ENCODE results near the gene PKD2L2.
"Not testable (repeated sequence)": the region's sequence is repeated elsewhere in the genome, so short reads cannot be mapped to it uniquely, and the experiment has no call there.

Gene PKD2L2

DNA sequence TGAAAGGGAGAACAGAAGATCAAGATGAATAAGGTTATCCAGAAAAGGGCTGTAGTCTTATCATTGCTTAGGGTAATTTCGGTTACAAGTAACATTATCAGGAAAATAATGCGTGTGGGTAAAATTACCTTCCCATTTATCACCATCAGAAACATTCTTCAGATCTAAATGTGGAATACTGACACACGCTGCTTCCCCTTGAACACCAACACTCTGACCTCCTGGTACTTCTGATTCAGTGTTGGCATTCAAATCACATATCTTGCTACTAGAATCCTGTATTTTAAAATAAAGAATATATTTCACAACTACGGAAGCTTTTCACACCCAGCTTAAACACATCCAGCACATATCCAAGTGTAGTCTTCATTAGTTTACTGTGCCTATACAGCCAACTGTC lies 70.2 kb downstream of the PKD2L2 start:
- H3K9ac ChIP-seq (ENCODE audit: low read length in 2 of 2) = no peak overlapping the region
- peaks cover 0 to 5% of the 10 kb centered on the region in 2 donors for H3K36me3 ChIP-seq (ENCODE audit: control insufficient read depth in 2 of 2, insufficient read depth in 2 of 2, low read length in 2 of 2)
- H3K4me1 ChIP-seq (ENCODE audit: control insufficient read depth, insufficient read depth, low read length) = peaks cover 6% of the 10 kb centered on the region
- H3K9me3 ChIP-seq (ENCODE audit: control insufficient read depth in 2 of 2, low read length in 2 of 2) = no peaks in the 10 kb centered on the region
- H3K27me3 ChIP-seq (ENCODE audit: control insufficient read depth in 1 of 2, insufficient read depth in 2 of 2, low read length in 2 of 2) = no peaks in the 10 kb centered on the region
- H3K4me3 ChIP-seq (ENCODE audit: low read length in 2 of 2) = no peak overlapping the region
- H3K27ac ChIP-seq (ENCODE audit: low read length) = no peak overlapping the region

DNA sequence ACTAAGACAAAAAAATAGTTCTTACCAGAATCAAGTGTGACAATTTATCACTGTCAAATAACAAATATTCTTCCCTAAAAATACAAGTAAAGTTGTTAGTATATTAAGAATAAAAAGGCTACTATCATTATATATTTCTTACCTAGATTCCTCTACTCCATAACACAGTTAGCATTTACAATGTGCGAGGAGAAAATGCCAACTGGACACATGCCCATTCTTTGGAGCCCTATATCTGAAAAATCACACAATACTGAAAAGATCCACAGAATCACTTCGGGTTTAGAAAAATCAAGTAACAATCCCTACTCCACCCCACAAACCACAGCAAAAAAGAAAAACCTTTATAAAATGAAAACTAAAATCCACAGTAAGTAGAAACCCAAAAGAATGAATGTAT lies 70.9 kb downstream of the PKD2L2 start:
- no peaks in the 10 kb centered on the region for H3K27me3 ChIP-seq (ENCODE audit: control insufficient read depth in 1 of 2, insufficient read depth in 2 of 2, low read length in 2 of 2)
- H3K36me3 ChIP-seq (ENCODE audit: control insufficient read depth in 2 of 2, insufficient read depth in 2 of 2, low read length in 2 of 2) = peaks cover 0 to 5% of the 10 kb centered on the region in 2 donors
- H3K4me1 ChIP-seq (ENCODE audit: control insufficient read depth, insufficient read depth, low read length) = peaks cover 6% of the 10 kb centered on the region
- H3K9me3 ChIP-seq (ENCODE audit: control insufficient read depth in 2 of 2, low read length in 2 of 2) = no peaks in the 10 kb centered on the region
- no peak overlapping the region for H3K4me3 ChIP-seq (ENCODE audit: low read length in 2 of 2)
- no peak overlapping the region for H3K27ac ChIP-seq (ENCODE audit: low read length)
- H3K9ac ChIP-seq (ENCODE audit: low read length in 2 of 2) = no peak overlapping the region

DNA sequence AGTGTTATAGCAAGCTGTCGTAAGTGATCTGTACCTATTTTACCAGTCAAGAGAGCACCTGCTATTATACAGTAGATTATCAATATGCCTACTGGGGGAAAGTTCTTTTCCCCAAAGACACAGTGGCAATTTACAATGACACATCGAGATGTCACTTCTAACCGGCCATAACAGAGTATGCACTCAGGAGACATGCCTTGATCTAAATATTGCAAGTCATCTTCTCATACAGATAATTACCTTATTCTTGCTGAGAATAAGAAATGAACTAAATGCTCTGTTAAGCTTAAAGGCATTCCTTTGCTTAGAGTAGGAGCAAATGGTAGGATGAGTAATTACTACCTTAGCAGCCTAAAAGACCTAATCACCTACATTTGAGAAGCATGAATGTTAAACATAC lies 71.6 kb downstream of the PKD2L2 start:
- Histone ChIP-seq H3K27ac (ENCODE audit: low read length) (no peak overlapping the region), H3K9ac (ENCODE audit: low read length in 2 of 2) (no peak overlapping the region), H3K4me1 (ENCODE audit: control insufficient read depth, insufficient read depth, low read length) (peaks cover 6% of the 10 kb centered on the region), H3K36me3 (ENCODE audit: control insufficient read depth in 2 of 2, insufficient read depth in 2 of 2, low read length in 2 of 2) (peaks cover 2 to 5% of the 10 kb centered on the region in 2 donors), H3K9me3 (ENCODE audit: control insufficient read depth in 2 of 2, low read length in 2 of 2) (no peaks in the 10 kb centered on the region), H3K4me3 (ENCODE audit: low read length in 2 of 2) (no peak overlapping the region), H3K27me3 (ENCODE audit: control insufficient read depth in 1 of 2, insufficient read depth in 2 of 2, low read length in 2 of 2) (no peaks in the 10 kb centered on the region)

DNA sequence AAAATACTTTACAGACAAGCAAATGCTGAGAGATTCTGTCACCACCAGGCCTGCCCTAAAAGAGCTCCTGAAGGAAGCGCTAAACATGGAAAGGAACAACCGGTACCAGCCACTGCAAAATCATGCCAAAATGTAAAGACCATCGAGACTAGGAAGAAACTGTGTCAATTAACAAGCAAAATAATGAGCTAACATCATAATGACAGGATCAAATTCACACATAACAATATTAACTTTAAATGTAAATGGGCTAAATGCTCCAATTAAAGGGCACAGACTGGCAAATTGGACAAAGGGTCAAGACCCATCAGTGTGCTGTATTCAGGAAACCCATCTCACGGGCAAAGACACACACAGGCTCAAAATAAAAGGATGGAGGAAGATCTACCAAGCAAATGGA lies 81.1 kb downstream of the PKD2L2 start:
- H3K4me1 ChIP-seq (ENCODE audit: control insufficient read depth, insufficient read depth, low read length); H3K9me3 ChIP-seq (ENCODE audit: control insufficient read depth in 2 of 2, low read length in 2 of 2); H3K27me3 ChIP-seq (ENCODE audit: control insufficient read depth in 1 of 2, insufficient read depth in 2 of 2, low read length in 2 of 2); H3K4me3 ChIP-seq (ENCODE audit: low read length in 2 of 2); H3K9ac ChIP-seq (ENCODE audit: low read length in 2 of 2); H3K27ac ChIP-seq (ENCODE audit: low read length); H3K36me3 ChIP-seq (ENCODE audit: control insufficient read depth in 2 of 2, insufficient read depth in 2 of 2, low read length in 2 of 2): not testable (repeated sequence)

DNA sequence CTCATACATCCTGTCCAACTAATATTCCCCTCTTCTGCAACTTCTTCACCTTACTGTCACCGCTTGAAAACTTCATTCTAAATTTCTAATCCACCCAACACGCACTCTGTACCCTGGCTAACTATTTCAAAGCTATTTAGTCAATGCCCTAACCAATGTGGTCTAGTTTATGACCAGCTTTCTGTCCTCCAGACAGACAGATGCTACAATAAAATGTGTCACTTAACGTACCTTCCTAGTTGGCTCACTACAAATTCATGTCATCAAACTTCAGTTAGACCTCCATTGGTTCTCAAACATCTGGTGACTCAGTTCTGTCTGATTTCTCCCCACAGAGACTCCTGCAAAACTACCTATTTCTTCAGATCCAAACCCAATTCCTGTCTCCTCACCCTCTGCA lies 86.0 kb downstream of the PKD2L2 start:
- peaks cover 2 to 5% of the 10 kb centered on the region in 2 donors for H3K36me3 ChIP-seq (ENCODE audit: control insufficient read depth in 2 of 2, insufficient read depth in 2 of 2, low read length in 2 of 2)
- H3K4me3 ChIP-seq (ENCODE audit: low read length in 2 of 2) = no peak overlapping the region
- H3K9ac ChIP-seq (ENCODE audit: low read length in 2 of 2) = no peak overlapping the region
- H3K27ac ChIP-seq (ENCODE audit: low read length) = no peak overlapping the region
- no peaks in the 10 kb centered on the region for H3K9me3 ChIP-seq (ENCODE audit: control insufficient read depth in 2 of 2, low read length in 2 of 2)
- no peaks in the 10 kb centered on the region for H3K27me3 ChIP-seq (ENCODE audit: control insufficient read depth in 1 of 2, insufficient read depth in 2 of 2, low read length in 2 of 2)
- H3K4me1 ChIP-seq (ENCODE audit: control insufficient read depth, insufficient read depth, low read length) = no peaks in the 10 kb centered on the region

DNA sequence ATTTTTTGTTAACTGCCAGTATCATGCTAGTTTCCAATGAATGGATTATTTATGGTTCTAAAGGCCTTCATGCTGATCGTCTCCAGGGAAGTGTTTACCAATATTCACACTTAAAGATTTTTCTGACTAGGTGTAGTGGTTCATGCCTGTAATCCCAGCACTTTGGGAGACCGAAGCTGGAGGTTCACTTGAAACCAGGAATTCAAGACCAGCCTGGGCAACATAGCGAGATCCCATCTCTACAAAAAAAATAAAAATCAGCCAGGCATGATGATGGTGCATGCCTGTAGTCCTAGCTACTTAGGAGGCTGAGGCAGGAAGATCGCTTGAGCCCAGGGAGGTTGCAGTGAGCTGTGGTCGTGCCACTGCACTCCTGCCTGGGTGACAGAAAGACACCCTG lies 100.2 kb downstream of the PKD2L2 start:
- Histone ChIP-seq H3K9ac (ENCODE audit: low read length in 2 of 2) (no peak overlapping the region), H3K27me3 (ENCODE audit: control insufficient read depth in 1 of 2, insufficient read depth in 2 of 2, low read length in 2 of 2) (no peaks in the 10 kb centered on the region), H3K4me1 (ENCODE audit: control insufficient read depth, insufficient read depth, low read length) (no peaks in the 10 kb centered on the region), H3K36me3 (ENCODE audit: control insufficient read depth in 2 of 2, insufficient read depth in 2 of 2, low read length in 2 of 2) (peaks cover 0 to 1% of the 10 kb centered on the region in 2 donors), H3K9me3 (ENCODE audit: control insufficient read depth in 2 of 2, low read length in 2 of 2) (no peaks in the 10 kb centered on the region), H3K4me3 (ENCODE audit: low read length in 2 of 2) (no peak overlapping the region), H3K27ac (ENCODE audit: low read length) (no peak overlapping the region)

Measured in stomach smooth muscle (tissue), 2 donors.